OCI-LY1 (cell line): Measurements from ENCODE around the gene LRRC42.

ENCODE experiments used
- H2AFZ ChIP-seq: fragments of 200-600 bp; sonication (generic), shearing (Covaris generic); 2 replicates; pipeline ENCODE4 v1.6.0; 2014; ENCODE audit warnings: antibody characterized with exemption, mild to moderate bottlenecking, low read length
- H3F3A ChIP-seq: fragments of 200-600 bp; sonication (generic), shearing (Covaris generic); 2 replicates; pipeline ENCODE4 v1.6.0; 2014; ENCODE audit warnings: mild to moderate bottlenecking, antibody characterized with exemption, low read length, moderate library complexity; ENCODE audit not compliant: insufficient read depth
- H3K27ac ChIP-seq: fragments of 200-600 bp; sonication (generic); 2 replicates; pipeline ENCODE4 v1.5.1; 2014; ENCODE audit warnings: low read length, mixed run types, mild to moderate bottlenecking, low read depth; ENCODE audit not compliant: poor library complexity, severe bottlenecking
- H3K27me3 ChIP-seq: fragments of 200-600 bp; sonication (generic); 2 replicates; pipeline ENCODE4 v1.6.0; 2014; ENCODE audit warnings: antibody characterized with exemption, mild to moderate bottlenecking, low read length, moderate library complexity; ENCODE audit not compliant: insufficient read depth
- H3K36me3 ChIP-seq: fragments of 200-600 bp; sonication (generic); 2 replicates; pipeline ENCODE4 v1.6.1; 2014; ENCODE audit warnings: mild to moderate bottlenecking, antibody characterized with exemption, low read length, moderate library complexity, mixed read lengths; ENCODE audit not compliant: insufficient read depth
- H3K4me1 ChIP-seq: fragments of 200-600 bp; sonication (generic); 2 replicates; pipeline ENCODE4 v1.5.1; 2014; ENCODE audit warnings: mild to moderate bottlenecking, low read length, moderate library complexity; ENCODE audit not compliant: insufficient read depth, severe bottlenecking
- H3K4me2 ChIP-seq: fragments of 200-600 bp; sonication (generic), shearing (Covaris generic); 2 replicates; pipeline ENCODE4 v1.6.1; 2014; ENCODE audit warnings: low read length
- H3K4me3 ChIP-seq: fragments of 200-600 bp; sonication (generic); 2 replicates; pipeline ENCODE4 v1.5.1; 2014; ENCODE audit warnings: low read length, low read depth, mild to moderate bottlenecking, mixed read lengths; ENCODE audit not compliant: poor library complexity, severe bottlenecking
- H3K79me2 ChIP-seq: fragments of 200-600 bp; shearing (Covaris generic); 2 replicates; pipeline ENCODE4 v1.6.1; 2016; ENCODE audit warnings: mixed run types, low read length, mixed read lengths; ENCODE audit not compliant: insufficient read depth
- H3K9ac ChIP-seq: fragments of 200-600 bp; sonication (generic), shearing (Covaris generic); 2 replicates; pipeline ENCODE4 v1.6.1; 2014; ENCODE audit warnings: mild to moderate bottlenecking, low read length, mixed read lengths
- H3K9me2 ChIP-seq: fragments of 200-600 bp; sonication (generic), shearing (Covaris generic); 2 replicates; pipeline ENCODE4 v1.6.1; 2014; ENCODE audit warnings: low read depth, mild to moderate bottlenecking, low read length, mixed read lengths
- H3K9me3 ChIP-seq: fragments of 200-600 bp; shearing (Covaris generic); 2 replicates; pipeline ENCODE4 v1.6.1; 2014; ENCODE audit warnings: low read length, mixed read lengths
- H4K20me1 ChIP-seq: fragments of 200-600 bp; sonication (generic), shearing (Covaris generic); 2 replicates; pipeline ENCODE4 v1.6.0; 2016; ENCODE audit warnings: mild to moderate bottlenecking, low read length; ENCODE audit not compliant: insufficient read depth
- CTCF ChIP-seq: fragments of 200-600 bp; sonication (generic), shearing (Covaris generic); IDR thresholded peaks from 2 replicates; pipeline ENCODE4 v1.5.1; 2017; ENCODE audit warnings: mild to moderate bottlenecking, antibody characterized with exemption, low read length, moderate library complexity, mixed read lengths
- EZH2 ChIP-seq: fragments of 200-600 bp; sonication (generic), shearing (Covaris generic); IDR thresholded peaks from 2 replicates; pipeline ENCODE4 v1.8.0; 2017; ENCODE audit warnings: borderline replicate concordance, mixed run types, mild to moderate bottlenecking, antibody characterized with exemption, low read length, moderate library complexity, mixed read lengths

Gene LRRC42

DNA sequence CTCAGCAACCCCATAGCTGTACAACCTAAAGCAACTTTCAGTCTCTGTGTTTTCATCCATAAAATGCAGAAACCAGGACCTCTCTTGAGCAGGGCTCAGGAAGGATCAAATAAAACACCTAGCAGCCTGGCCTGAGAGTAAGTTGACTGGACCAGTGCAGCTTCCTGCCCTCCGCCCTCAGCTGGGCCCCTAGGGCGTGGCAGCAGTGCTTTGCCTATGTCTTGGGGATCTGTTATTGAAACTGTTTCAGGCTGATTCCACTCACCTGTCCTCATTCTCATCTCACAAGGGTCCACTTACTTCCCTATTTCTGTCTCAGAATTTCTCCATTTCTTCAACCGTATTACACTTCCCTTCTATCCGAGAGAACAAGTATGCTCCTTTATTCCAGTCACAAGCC, 17.3 kb downstream of the LRRC42 start:
- no peaks in the 10 kb centered on the region for H4K20me1 ChIP-seq
- no peak overlapping the region for H3K4me2 ChIP-seq
- no peak overlapping the region for H3K9ac ChIP-seq
- H3K79me2 ChIP-seq: no peaks in the 10 kb centered on the region
- H3K36me3 ChIP-seq: peaks cover 65% of the 10 kb centered on the region; the same call in 1 of the 2 replicates
- H3K9me2 ChIP-seq: no peaks in the 10 kb centered on the region
- H3K27ac ChIP-seq: no peak overlapping the region
- no peak overlapping the region for H3K4me3 ChIP-seq
- H3K27me3 ChIP-seq: no peaks in the 10 kb centered on the region
- no peaks in the 10 kb centered on the region for H3F3A ChIP-seq
- H3K9me3 ChIP-seq: no peaks in the 10 kb centered on the region
- H3K4me1 ChIP-seq: no peaks in the 10 kb centered on the region
- no peak overlapping the region for H2AFZ ChIP-seq
- TF ChIP-seq CTCF (no peak), EZH2 (no peak)

DNA sequence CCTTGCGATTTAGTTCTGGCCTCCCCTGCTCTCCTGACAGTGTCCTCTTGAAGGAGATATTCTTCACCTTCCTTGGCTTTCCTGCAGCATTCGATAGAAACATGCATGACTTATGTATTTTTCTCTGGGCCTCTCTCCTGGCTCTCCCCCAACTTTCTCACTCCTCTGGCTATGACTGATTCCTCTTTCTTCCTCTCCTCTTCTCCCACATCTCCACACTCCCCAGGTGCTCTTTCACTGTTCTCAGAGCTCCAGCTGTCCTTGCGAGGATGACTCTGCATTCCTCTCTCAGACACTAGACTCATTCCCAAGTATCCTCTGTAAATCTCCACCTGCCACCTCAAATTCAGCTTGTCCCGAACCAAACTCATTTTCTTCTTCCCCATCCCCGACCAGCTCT, 18.0 kb downstream of the LRRC42 start:
- H3K36me3 ChIP-seq: peaks cover 67% of the 10 kb centered on the region; the same call in 1 of the 2 replicates
- H3F3A ChIP-seq: no peaks in the 10 kb centered on the region
- H3K27me3 ChIP-seq: no peaks in the 10 kb centered on the region
- no peak overlapping the region for H2AFZ ChIP-seq
- no peaks in the 10 kb centered on the region for H3K9me2 ChIP-seq
- no peaks in the 10 kb centered on the region for H4K20me1 ChIP-seq
- TF ChIP-seq EZH2: no peak
- TF ChIP-seq CTCF: no peak
- H3K27ac ChIP-seq: no peak overlapping the region
- H3K4me2 ChIP-seq: no peak overlapping the region
- no peak overlapping the region for H3K4me3 ChIP-seq
- H3K9me3 ChIP-seq: no peaks in the 10 kb centered on the region
- H3K9ac ChIP-seq: no peak overlapping the region
- no peaks in the 10 kb centered on the region for H3K79me2 ChIP-seq
- no peaks in the 10 kb centered on the region for H3K4me1 ChIP-seq

GRCh38 chr1:53966794-53967193, 20.6 kb downstream of the LRRC42 start:
- Histone ChIP-seq H4K20me1 (no peaks in the 10 kb centered on the region), H3K27me3 (no peaks in the 10 kb centered on the region), H3K79me2 (no peaks in the 10 kb centered on the region), H3K9me3 (no peaks in the 10 kb centered on the region), H3K27ac (no peak overlapping the region), H3K36me3 (peaks cover 51% of the 10 kb centered on the region; the same call in 1 of the 2 replicates), H3K4me3 (no peak overlapping the region), H2AFZ (no peak overlapping the region), H3K9me2 (no peaks in the 10 kb centered on the region), H3K4me2 (no peak overlapping the region), H3K9ac (no peak overlapping the region), H3K4me1 (no peaks in the 10 kb centered on the region), H3F3A (no peaks in the 10 kb centered on the region)
- TF ChIP-seq EZH2: no peak
- no peak for TF ChIP-seq CTCF
